Neuron (in vitro differentiated cells): ENCODE measurements around the gene GATA5.

Experiments
- H2AFZ ChIP-seq: one replicate; pipeline ENCODE4 v1.6.1; 2013; ENCODE audit warnings: low read depth, mild to moderate bottlenecking, inconsistent platforms, low read length, moderate library complexity
- H3K27me3 ChIP-seq: one replicate; pipeline ENCODE4 v1.6.1; 2013; ENCODE audit warnings: low read length; ENCODE audit not compliant: insufficient read depth
- H3K36me3 ChIP-seq: one replicate; pipeline ENCODE4 v1.6.1; 2013; ENCODE audit warnings: low read length; ENCODE audit not compliant: insufficient read depth
- H3K4me1 ChIP-seq: one replicate; pipeline ENCODE4 v1.6.1; 2013; ENCODE audit warnings: low read length; ENCODE audit not compliant: insufficient read depth
- H3K4me3 ChIP-seq: 2 replicates; pipeline ENCODE4 v1.5.1; 2013; ENCODE audit warnings: mild to moderate bottlenecking, low read length, moderate library complexity
- H3K9me3 ChIP-seq: one replicate; pipeline ENCODE4 v1.6.1; 2013; ENCODE audit warnings: low read length

GATA5 gene

DNA sequence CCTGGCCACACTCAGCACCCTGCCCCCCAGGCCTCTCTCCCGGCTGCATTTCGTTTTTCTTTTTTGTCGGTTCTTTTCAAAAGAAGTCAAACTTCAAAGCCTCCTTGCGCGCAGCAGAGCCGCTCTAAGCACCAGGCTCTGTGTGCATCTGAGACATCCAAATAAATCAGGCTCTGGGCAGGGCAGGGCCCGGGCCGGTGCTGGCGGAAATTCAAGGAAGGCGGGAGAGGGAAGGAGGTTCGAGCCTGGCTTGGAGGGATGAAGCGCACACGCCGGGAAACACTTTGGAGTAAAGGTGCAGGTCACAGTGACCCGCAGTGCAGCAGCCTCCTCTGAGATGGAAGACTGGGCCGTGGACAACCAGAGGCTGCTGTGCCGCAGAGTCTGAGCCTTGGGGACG is 5.8 kb downstream of the GATA5 start:
- Histone ChIP-seq H3K4me1 (peaks cover 3% of the 10 kb centered on the region), H3K9me3 (no peaks in the 10 kb centered on the region), H2AFZ (no peak overlapping the region), H3K27me3 (peaks cover 78% of the 10 kb centered on the region), H3K36me3 (no peaks in the 10 kb centered on the region), H3K4me3 (no peak overlapping the region)

DNA sequence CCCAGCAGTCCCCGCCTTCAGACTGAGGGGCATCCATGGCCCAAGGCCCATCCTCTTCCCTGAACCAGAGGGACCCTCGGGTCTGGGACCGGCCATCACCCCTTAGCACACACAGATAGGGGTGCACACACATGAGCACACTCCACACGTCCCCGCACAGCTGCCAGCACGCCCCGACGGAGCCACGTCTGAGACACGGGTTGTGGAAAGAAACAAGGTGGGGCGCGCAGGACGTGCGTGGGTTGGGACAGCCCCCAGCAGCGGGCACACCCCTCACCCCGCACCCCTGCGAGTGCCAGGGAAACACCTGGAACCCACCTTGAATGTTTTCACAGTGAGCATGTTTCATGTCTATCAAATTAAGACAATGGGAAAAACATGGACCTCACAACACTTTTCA is 6.4 kb downstream of the GATA5 start:
- Histone ChIP-seq H3K27me3 (peaks cover 76% of the 10 kb centered on the region), H3K4me1 (peaks cover 3% of the 10 kb centered on the region), H3K9me3 (no peaks in the 10 kb centered on the region), H3K36me3 (no peaks in the 10 kb centered on the region), H3K4me3 (no peak overlapping the region), H2AFZ (no peak overlapping the region)

GRCh38 chr20:62466806-62467537 is 8.8 kb downstream of the GATA5 start:
- Histone ChIP-seq H3K36me3 (no peaks in the 10 kb centered on the region), H3K9me3 (no peaks in the 10 kb centered on the region), H2AFZ (no peak overlapping the region), H3K4me3 (no peak overlapping the region), H3K4me1 (no peaks in the 10 kb centered on the region), H3K27me3 (peaks cover 72% of the 10 kb centered on the region)

DNA sequence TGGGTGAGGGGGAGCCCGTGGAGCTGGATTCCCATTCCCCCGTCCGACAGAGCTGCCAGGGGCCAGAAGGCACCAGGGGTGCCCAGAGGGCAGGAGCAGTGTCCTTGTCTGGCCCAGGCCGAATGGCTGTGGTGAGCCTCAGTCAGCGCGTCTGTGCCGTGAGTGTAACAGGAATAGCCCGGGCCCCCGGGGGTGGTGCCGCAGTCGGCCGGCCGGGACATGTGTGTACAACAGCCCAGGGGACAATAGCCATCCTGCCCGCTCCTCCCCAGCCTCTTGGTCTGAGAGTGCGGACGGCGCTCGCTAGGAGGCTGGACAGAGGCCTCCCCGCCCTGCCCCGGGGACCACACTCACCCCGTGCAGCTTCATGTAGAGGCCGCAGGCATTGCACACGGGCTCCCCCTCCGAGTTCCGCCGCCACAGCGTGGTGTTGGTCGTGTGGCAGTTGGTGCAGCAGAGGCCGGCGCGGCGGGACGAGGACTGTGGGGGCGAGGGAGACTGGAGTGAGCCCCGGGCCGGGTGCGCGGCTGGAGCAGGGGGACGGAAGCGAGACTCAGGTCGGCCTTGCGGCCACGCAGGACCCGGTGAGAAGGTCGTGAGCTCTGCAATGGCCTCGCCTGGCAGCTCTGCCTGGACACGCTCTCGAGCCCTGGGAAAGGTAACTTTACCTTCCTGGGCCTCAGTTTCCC is 9.6 kb downstream of the GATA5 start:
- Histone ChIP-seq H3K27me3 (peaks cover 75% of the 10 kb centered on the region), H3K9me3 (no peaks in the 10 kb centered on the region), H2AFZ (no peak overlapping the region), H3K4me1 (no peaks in the 10 kb centered on the region), H3K4me3 (no peak overlapping the region), H3K36me3 (no peaks in the 10 kb centered on the region)

DNA sequence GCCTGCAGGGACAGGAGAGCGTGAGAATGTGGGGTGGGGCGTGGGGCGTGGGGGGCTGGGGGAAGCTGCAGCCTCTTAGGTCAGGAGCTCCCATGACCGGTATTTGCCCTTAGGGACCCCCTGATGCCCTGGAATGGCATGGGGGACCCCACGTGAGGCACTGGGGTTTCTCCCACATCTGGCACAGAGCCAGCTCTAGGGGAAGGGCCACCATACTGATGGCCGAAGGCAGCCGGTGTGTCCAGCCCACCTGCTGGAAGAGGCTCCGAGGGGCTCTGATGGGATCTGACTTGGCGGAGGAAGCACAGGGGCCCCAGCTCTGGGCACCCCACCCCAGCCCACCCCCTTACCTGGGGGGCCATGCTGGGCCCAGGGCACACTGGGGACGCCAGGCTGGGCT is 10.8 kb downstream of the GATA5 start:
- H3K4me1 ChIP-seq: no peaks in the 10 kb centered on the region
- H3K27me3 ChIP-seq: peaks cover 71% of the 10 kb centered on the region
- no peak overlapping the region for H2AFZ ChIP-seq

DNA sequence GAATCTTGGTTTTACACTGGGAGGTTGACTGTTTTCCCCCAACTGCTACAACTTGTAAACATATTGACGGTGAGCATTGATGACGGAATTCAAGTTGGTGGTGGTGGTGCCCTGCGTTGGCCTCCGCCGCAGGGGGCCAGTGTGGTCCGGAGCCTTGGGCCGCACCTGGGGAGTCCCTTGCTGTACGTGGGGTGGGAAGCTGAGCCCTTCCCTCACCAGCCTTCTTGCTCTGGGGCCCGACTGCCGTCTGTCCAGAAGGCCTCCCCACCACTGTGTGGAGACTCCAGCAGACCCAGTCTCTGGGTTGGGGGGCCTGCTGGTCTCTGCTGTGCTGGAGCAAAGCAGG is 11.4 kb downstream of the GATA5 start:
- Histone ChIP-seq H3K9me3 (no peaks in the 10 kb centered on the region), H2AFZ (no peak overlapping the region), H3K4me3 (no peak overlapping the region), H3K36me3 (no peaks in the 10 kb centered on the region), H3K4me1 (no peaks in the 10 kb centered on the region), H3K27me3 (peaks cover 68% of the 10 kb centered on the region)

More for the DNA sequence above, 10.8 kb downstream of the GATA5 start:
- Histone ChIP-seq H3K9me3 (no peaks in the 10 kb centered on the region), H3K36me3 (no peaks in the 10 kb centered on the region), H3K4me3 (no peak overlapping the region)

DNA sequence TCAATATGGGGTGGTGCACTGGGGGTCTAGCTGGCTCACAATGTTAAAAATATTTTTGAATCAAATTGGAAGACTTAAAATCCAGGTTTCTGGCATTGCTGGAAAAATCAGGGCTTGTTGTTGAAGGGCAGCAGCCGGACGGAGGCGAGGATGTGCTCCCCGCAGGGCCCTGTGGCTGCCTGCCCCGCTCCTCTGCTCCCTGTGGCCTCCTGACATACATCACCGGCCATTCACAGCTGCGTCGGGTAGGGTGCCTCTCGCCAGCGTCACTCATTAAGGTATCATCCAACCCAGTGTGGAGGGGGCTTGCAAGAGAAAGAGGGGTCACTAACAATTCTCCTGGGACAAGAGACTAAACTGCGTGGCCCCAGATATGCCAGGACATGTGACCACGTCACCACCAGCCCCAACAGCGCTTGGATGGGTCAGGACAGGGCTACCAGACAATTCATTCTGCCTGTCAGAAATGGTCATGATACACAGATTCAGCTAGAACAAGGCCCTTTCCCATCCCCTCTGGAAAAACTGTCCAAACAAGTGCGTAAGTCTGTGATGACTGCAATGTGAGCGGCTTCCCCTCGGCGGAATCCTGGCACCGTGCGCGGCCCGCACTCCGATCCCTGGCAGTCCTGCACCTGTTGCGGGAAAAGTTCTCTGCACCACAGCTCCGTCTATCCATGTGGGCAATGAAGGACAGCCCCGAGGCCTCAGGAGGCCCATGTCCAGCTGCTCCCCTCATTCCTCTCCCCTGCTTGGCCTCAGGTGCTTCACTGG is 12.0 kb downstream of the GATA5 start:
- Histone ChIP-seq H3K27me3 (peaks cover 68% of the 10 kb centered on the region), H3K36me3 (no peaks in the 10 kb centered on the region), H2AFZ (no peak overlapping the region), H3K4me1 (no peaks in the 10 kb centered on the region), H3K9me3 (no peaks in the 10 kb centered on the region), H3K4me3 (no peak overlapping the region)

GRCh38 chr20:62462976-62463592 is 12.7 kb downstream of the GATA5 start:
- Histone ChIP-seq H3K27me3 (peaks cover 64% of the 10 kb centered on the region), H3K36me3 (no peaks in the 10 kb centered on the region)

GRCh38 chr20:62461834-62462233 is 14.0 kb downstream of the GATA5 start:
- no peaks in the 10 kb centered on the region for H3K4me1 ChIP-seq
- no peak overlapping the region for H2AFZ ChIP-seq
- peaks cover 69% of the 10 kb centered on the region for H3K27me3 ChIP-seq
- H3K9me3 ChIP-seq: no peaks in the 10 kb centered on the region
- no peak overlapping the region for H3K4me3 ChIP-seq
- H3K36me3 ChIP-seq: no peaks in the 10 kb centered on the region

More at GRCh38 chr20:62462976-62463592, 12.7 kb downstream of the GATA5 start:
- no peaks in the 10 kb centered on the region for H3K9me3 ChIP-seq
- H2AFZ ChIP-seq: no peak overlapping the region
- no peaks in the 10 kb centered on the region for H3K4me1 ChIP-seq
- H3K4me3 ChIP-seq: no peak overlapping the region

GRCh38 chr20:62461157-62461556 is 14.6 kb downstream of the GATA5 start:
- H3K4me3 ChIP-seq: no peak overlapping the region
- no peaks in the 10 kb centered on the region for H3K36me3 ChIP-seq
- peaks cover 68% of the 10 kb centered on the region for H3K27me3 ChIP-seq
- H3K9me3 ChIP-seq: no peaks in the 10 kb centered on the region
- H2AFZ ChIP-seq: no peak overlapping the region
- H3K4me1 ChIP-seq: no peaks in the 10 kb centered on the region

GRCh38 chr20:62460678-62461077 is 15.1 kb downstream of the GATA5 start:
- H3K36me3 ChIP-seq: no peaks in the 10 kb centered on the region
- H3K9me3 ChIP-seq: no peaks in the 10 kb centered on the region
- no peak overlapping the region for H2AFZ ChIP-seq
- H3K27me3 ChIP-seq: peaks cover 73% of the 10 kb centered on the region
- H3K4me1 ChIP-seq: no peaks in the 10 kb centered on the region
- H3K4me3 ChIP-seq: no peak overlapping the region

DNA sequence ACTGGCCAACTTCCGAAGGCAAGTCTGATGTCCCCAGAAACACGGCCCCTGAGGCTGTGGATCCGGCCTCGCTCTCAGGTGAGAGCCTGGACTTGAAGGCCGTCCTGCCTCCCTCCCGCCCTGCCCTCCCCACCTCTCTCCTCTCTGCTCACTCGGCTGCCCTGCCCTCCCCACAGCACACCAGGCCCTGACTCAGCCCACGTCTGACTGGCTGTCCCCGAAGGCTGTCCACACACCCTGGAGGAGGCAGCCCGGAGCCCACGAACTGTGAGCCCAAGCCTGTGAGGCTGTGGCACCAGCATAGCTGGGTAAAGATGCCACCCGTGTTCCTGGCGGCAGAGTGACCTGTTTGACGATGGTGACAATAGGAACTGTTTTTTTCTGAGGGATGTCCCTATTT is 16.3 kb downstream of the GATA5 start:
- peaks cover 82% of the 10 kb centered on the region for H3K27me3 ChIP-seq
- H2AFZ ChIP-seq: no peak overlapping the region
- H3K9me3 ChIP-seq: no peaks in the 10 kb centered on the region
- no peak overlapping the region for H3K4me3 ChIP-seq
- no peaks in the 10 kb centered on the region for H3K36me3 ChIP-seq
- no peaks in the 10 kb centered on the region for H3K4me1 ChIP-seq
